Spleen (tissue), 11 donors: Measurements from ENCODE around the gene LRRK1. TPM values are rescaled to one million over a fixed set of nuclear protein-coding genes. Genes with fewer than 3 reads are reported as not detected.
A peak's percentile ranks its signal among the peaks of the same experiment; 100 is the strongest.

Source experiments
- DNase-seq: peaks from one replicate; pipeline ENCODE4 v3.0.0-alpha.2; 2020
- H3K27ac ChIP-seq, 8 donors: fragments of 200-600 bp; sonication (generic) in 7 of 8; 1 replicate in 4 of 8; 2 replicates in 4 of 8; pipeline versions ENCODE4 v1.5.0 to v1.8.0; 2016 to 2021; ENCODE audit warnings: inconsistent platforms in 4 of 8, mild to moderate bottlenecking in 4 of 8, moderate library complexity in 1 of 8
- H3K27me3 ChIP-seq, 7 donors: fragments of 200-600 bp; sonication (generic) in 6 of 7; replicated peaks in 1 of 7; 1 replicate in 4 of 7; 2 replicates in 3 of 7; pipeline versions ENCODE4 v1.5.0 to v1.8.0; 2016 to 2021; ENCODE audit warnings: inconsistent platforms in 3 of 7, mild to moderate bottlenecking in 1 of 7
- H3K36me3 ChIP-seq, 6 donors: fragments of 200-600 bp; sonication (generic) in 5 of 6; 1 replicate in 4 of 6; 2 replicates in 2 of 6; pipeline versions ENCODE4 v1.5.0 to v1.8.0; 2016 to 2021; ENCODE audit warnings: inconsistent platforms in 2 of 6
- H3K4me1 ChIP-seq, 6 donors: fragments of 200-600 bp; sonication (generic) in 5 of 6; 1 replicate in 3 of 6; 2 replicates in 3 of 6; pipeline versions ENCODE4 v1.5.0 to v1.8.0; 2016 to 2021; ENCODE audit warnings: inconsistent platforms in 3 of 6
- H3K4me3 ChIP-seq, 8 donors: fragments of 200-600 bp; sonication (generic) in 7 of 8; 1 replicate in 4 of 8; 2 replicates in 4 of 8; pipeline versions ENCODE4 v1.5.0 to v1.8.0; 2016 to 2021; ENCODE audit warnings: inconsistent platforms in 4 of 8, mild to moderate bottlenecking in 4 of 8, moderate library complexity in 2 of 8
- H3K9me3 ChIP-seq, 8 donors: fragments of 200-600 bp; sonication (generic) in 7 of 8; 1 replicate in 4 of 8; 2 replicates in 4 of 8; pipeline versions ENCODE4 v1.5.0 to v1.8.0; 2016 to 2021; ENCODE audit warnings: inconsistent platforms in 4 of 8
- CTCF ChIP-seq, 11 experiments: fragments of 200-600 bp in 7 of 11; fragments of 450-650 bp in 4 of 11; sonication (generic) in 4 of 11; IDR thresholded peaks in 8 of 11; conservative IDR thresholded peaks in 3 of 11; 1 replicate in 7 of 11; 2 replicates in 4 of 11; pipeline versions ENCODE4 v1.4.0 to v1.8.0; 2016 to 2021; ENCODE audit warnings: antibody characterized with exemption in 11 of 11, inconsistent platforms in 4 of 11, mild to moderate bottlenecking in 1 of 11
- POLR2A ChIP-seq, 3 donors: fragments of 450-650 bp; IDR thresholded peaks; one replicate each; pipeline ENCODE4 v1.5.1; 2017; ENCODE audit warnings: antibody characterized with exemption in 3 of 3, mild to moderate bottlenecking in 1 of 3
- POLR2AphosphoS5 ChIP-seq, 3 donors: sonication (generic); formaldehyde crosslinking; IDR thresholded peaks; one replicate each; pipeline ENCODE4 v1.5.1; 2017; ENCODE audit warnings: antibody characterized with exemption in 3 of 3
- WGBS, 5 donors: extraction: QIAGEN DNeasy Blood & Tissue Kit in 3 of 5; methylation state at CpG; one replicate each; pipeline versions ENCODE4 v1.1.5 to v1.1.7; 2013 to 2018; 5-methylcytosine and 5-hydroxymethylcytosine counted together
- intact Hi-C: fragments of 100-400 bp; cut with DNase I; formaldehyde crosslinking; loops from one replicate; pipeline ENCODE4 v1.15.0; 2023; ENCODE audit warnings: low total_unique reads
- polyA plus RNA-seq, 3 donors: library from polyadenylated mRNA; stranded (reverse); fragments of 200-250 nt; gene quantifications; one replicate each; pipeline ENCODE4 v1.2.1, GENCODE V29; 2013
- total RNA-seq, 7 donors: library from RNA; depleted of rRNA in 3 of 7; stranded (reverse); fragments of >200 nt in 3 of 7; fragmentation: NEBNext Ultra II Directional in 4 of 7; extraction: Animal tissue kit (Norgen Biotek cat#: 25700) in 4 of 7; gene quantifications; one replicate each; pipeline versions ENCODE4 v1.1.0 to v1.2.1, GENCODE V29; 2016 to 2021
- donor health status: healthy with polysubstance abuse.
- donor health status: DM: no; HTN: no; CAD: no; lungs with moderate emphysema.
- donor health status: DM: no; HTN: no; CAD: no.
- donor health status: Bipolar disorder and iron deficiency.
- donor health status: healthy.
- donor health status: DM: no; HTN: no; CAD: no.
- donor health status: DM: yes; HTN: yes; CAD: no.

The LRRK1 gene
- total and polyA plus RNA-seq, 10 donors: 12.0 to 60.2 (median 48.8) TPM

DNA sequence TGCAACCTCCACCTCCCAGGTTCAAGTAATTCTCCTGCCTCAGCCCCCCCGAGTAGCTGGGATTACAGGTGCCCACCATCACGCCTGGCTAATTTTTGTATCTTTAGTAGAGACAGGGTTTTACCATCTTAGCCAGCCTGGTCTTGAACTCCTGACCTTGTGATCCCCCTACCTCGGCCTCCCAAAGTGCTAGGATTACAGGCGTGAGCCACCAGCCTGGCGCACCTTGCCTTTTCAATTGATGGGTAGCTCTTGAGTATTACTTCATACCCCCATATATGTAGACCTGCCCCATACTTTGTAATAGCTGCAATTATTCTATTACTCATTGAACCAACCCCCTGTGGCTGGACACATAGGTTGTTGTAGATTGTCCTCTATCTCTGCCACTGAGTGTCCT lies 101.3 kb downstream of the LRRK1 start:
- DNase-seq: no peak
- peaks cover 0 to 92% (median 10%) of the 10 kb centered on the region in 6 donors for H3K36me3 ChIP-seq
- H3K9me3 ChIP-seq: no peaks in the 10 kb centered on the region
- intact Hi-C loops: no loop called here
- no peak for TF ChIP-seq POLR2A (IDR thresholded peaks at IDR 0.05)
- TF ChIP-seq POLR2AphosphoS5 (IDR thresholded peaks at IDR 0.05): no peak
- no peak for TF ChIP-seq CTCF (IDR thresholded peaks at IDR 0.05 in 8 of 11, conservative IDR thresholded peaks at IDR 0.05 in 3 of 11)
- WGBS, 5 donors: 93 to 97% (median 93%) methylated on average over 5 of the region's 5 CpGs
- H3K27ac ChIP-seq: no peak overlapping the region
- no peak overlapping the region for H3K4me3 ChIP-seq
- no peaks in the 10 kb centered on the region for H3K27me3 ChIP-seq
- H3K4me1 ChIP-seq: peaks cover 4 to 48% (median 33%) of the 10 kb centered on the region in 6 donors

DNA sequence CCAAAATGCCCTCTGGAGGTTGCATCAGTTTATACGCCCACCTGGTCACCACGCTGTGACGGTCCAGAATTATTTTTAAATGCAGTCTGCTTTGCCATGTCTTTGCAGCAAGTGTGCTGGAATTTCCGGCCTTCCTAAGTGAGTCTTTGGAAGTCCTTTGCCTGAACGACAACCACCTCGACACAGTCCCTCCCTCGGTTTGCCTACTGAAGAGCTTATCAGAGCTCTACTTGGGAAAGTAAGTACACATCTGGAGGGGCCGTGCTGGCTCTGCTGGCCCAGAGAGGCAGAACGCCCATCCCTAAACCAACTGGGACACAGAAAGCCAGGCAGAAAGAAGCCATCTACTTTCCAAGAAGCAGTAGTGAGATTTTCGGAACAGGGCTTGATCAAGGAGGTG lies 101.8 kb downstream of the LRRK1 start:
- TF ChIP-seq CTCF (IDR thresholded peaks at IDR 0.05 in 8 of 11, conservative IDR thresholded peaks at IDR 0.05 in 3 of 11): no peak
- TF ChIP-seq POLR2A (IDR thresholded peaks at IDR 0.05): no peak
- no peak for TF ChIP-seq POLR2AphosphoS5 (IDR thresholded peaks at IDR 0.05)

DNA sequence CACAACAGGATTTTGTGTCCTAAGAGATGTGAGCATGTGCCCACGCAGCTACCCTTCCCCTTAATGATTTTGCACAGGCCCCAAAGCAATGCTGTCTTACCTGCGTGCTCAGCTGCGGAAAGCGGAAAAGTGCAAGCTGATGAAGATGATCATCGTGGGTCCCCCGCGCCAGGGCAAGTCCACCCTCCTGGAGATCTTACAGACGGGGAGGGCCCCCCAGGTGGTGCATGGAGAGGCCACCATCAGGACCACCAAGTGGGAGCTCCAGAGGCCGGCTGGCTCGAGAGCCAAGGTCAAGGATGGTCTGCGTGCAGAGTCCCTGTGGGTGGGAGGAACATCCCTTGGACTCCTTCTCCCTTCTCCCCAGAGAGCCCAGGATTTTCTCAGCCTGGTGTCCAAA lies 103.1 kb downstream of the LRRK1 start:
- Histone ChIP-seq H3K27me3 (no peaks in the 10 kb centered on the region), H3K36me3 (peaks cover 0 to 92% (median 21%) of the 10 kb centered on the region in 6 donors), H3K4me1 (peaks cover 2 to 58% (median 41%) of the 10 kb centered on the region in 6 donors), H3K9me3 (no peaks in the 10 kb centered on the region), H3K27ac (no peak overlapping the region), H3K4me3 (no peak overlapping the region)
- TF ChIP-seq POLR2AphosphoS5 (IDR thresholded peaks at IDR 0.05) (no peak), POLR2A (IDR thresholded peaks at IDR 0.05) (no peak), CTCF (IDR thresholded peaks at IDR 0.05 in 8 of 11, conservative IDR thresholded peaks at IDR 0.05 in 3 of 11) (no peak)
- WGBS, 5 donors: 83 to 90% (median 86%) methylated on average over 11 of the region's 11 CpGs
- peak; percentile 29 for DNase-seq
- intact Hi-C loops: no loop called here

More for the DNA sequence above, 101.8 kb downstream of the LRRK1 start:
- no peaks in the 10 kb centered on the region for H3K9me3 ChIP-seq
- H3K27me3 ChIP-seq: no peaks in the 10 kb centered on the region
- no peak overlapping the region for H3K4me3 ChIP-seq
- H3K4me1 ChIP-seq: peaks cover 2 to 47% (median 33%) of the 10 kb centered on the region in 6 donors
- WGBS, 5 donors: 78 to 95% (median 92%) methylated on average over 10 of the region's 10 CpGs
- H3K27ac ChIP-seq: no peak overlapping the region
- peak; percentile 34 for DNase-seq
- peaks cover 0 to 92% (median 10%) of the 10 kb centered on the region in 6 donors for H3K36me3 ChIP-seq
- intact Hi-C loops: no loop called here

DNA sequence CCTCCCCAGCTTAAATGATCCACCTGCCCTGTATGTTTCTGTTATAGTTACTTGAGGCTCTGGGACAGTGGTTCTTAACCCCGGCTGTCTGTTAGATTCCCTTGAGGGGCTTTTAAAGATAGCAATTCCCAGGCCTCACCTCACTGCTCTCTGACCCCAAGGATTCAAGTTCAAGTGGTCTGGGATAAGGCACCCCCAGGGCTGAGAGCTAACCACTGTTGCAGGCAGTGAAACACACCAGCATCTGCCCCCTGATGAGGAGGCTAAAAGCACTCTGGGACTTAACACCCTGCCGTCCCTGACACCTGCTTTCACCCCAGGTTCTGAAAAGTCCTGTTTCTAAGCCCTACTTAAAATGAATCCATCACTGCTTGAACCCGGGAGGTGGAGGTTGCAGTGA lies 103.7 kb downstream of the LRRK1 start:
- H3K4me3 ChIP-seq: no peak overlapping the region
- no peaks in the 10 kb centered on the region for H3K27me3 ChIP-seq
- 84 to 94% (median 89%) methylated on average over 3 of the region's 3 CpGs for WGBS, 5 donors
- peaks cover 2 to 58% (median 37%) of the 10 kb centered on the region in 6 donors for H3K4me1 ChIP-seq
- DNase-seq: no peak
- peaks cover 0 to 96% (median 24%) of the 10 kb centered on the region in 6 donors for H3K36me3 ChIP-seq
- intact Hi-C loops: no loop called here
- peak overlapping the region in 4 of 8 donors; percentile 11 to 58 (median 46) for H3K27ac ChIP-seq
- TF ChIP-seq CTCF (IDR thresholded peaks at IDR 0.05 in 8 of 11, conservative IDR thresholded peaks at IDR 0.05 in 3 of 11): no peak
- H3K9me3 ChIP-seq: no peaks in the 10 kb centered on the region
